GM12878 (cell line): ENCODE measurements around the gene ADAMTS16. TPM values are rescaled to one million over a fixed set of nuclear protein-coding genes. Genes with fewer than 3 reads are reported as not detected.

Experiments
- ATAC-seq: fragments of 200-7000 bp; cut with Tn5 transposase; 3 replicates; pipeline ENCODE4 v1.9.1; 2020; ENCODE audit warnings: mild to moderate bottlenecking, moderate library complexity
- BruUV-seq: library from RNA; stranded (reverse); fragments of 400-500 nt; replicated peaks from 2 replicates; lab custom pipeline; 2021; lab: Mats Ljungman, UMichigan
- CTCF ChIA-PET: fragments of 300-600 bp; sonication (Branson Sonifier 250); formaldehyde crosslinking; extraction: SDS; loops from one replicate; lab custom pipeline; 2021; ENCODE audit warnings: inconsistent platforms; lab: Yijun Ruan, JAX
- POLR2A ChIA-PET: fragments of 350-600 bp; formaldehyde crosslinking; extraction: SDS; loops from one replicate; lab custom pipeline; 2021; ENCODE audit warnings: inconsistent platforms; lab: Charles Lee
- RAD21 ChIA-PET: fragments of 300-600 bp; sonication (Branson Sonifier 250); formaldehyde crosslinking; loops from one replicate; lab custom pipeline; 2023; ENCODE audit warnings: antibody characterized with exemption; ENCODE audit not compliant: unreplicated experiment; lab: Charles Lee
- SMC1A ChIA-PET: fragments of 300-600 bp; sonication (Branson Sonifier 250); formaldehyde crosslinking; loops from one replicate; lab custom pipeline; 2023; ENCODE audit not compliant: unreplicated experiment, uncharacterized antibody; lab: Charles Lee
- DNase-seq: peaks from one replicate; pipeline ENCODE4 v3.0.0-alpha.2; 2011; ENCODE audit warnings: low read depth, low spot score
- FAIRE-seq: peaks from 3 replicates; lab custom pipeline; 2011; peaks lifted over from hg19 to GRCh38; lab: Jason Lieb, UNC
- H2AFZ ChIP-seq: 2 replicates; pipeline ENCODE4 v1.6.0; 2011; ENCODE audit warnings: low read depth, low read length, control low read depth; ENCODE audit not compliant: control insufficient read depth
- H3K27ac ChIP-seq: 2 replicates; pipeline ENCODE4 v1.5.1; 2011; ENCODE audit warnings: control low read depth; ENCODE audit not compliant: control insufficient read depth, insufficient read depth
- H3K27me3 ChIP-seq, 2 experiments: replicated peaks in 1 of 2; 2 replicates each; pipeline versions ENCODE4 v1.6.0 to v1.6.1; 2011; ENCODE audit warnings: low read length in 1 of 2; ENCODE audit not compliant: control insufficient read depth in 2 of 2, insufficient read depth in 2 of 2
- H3K36me3 ChIP-seq, 2 experiments: 2 replicates each; pipeline ENCODE4 v1.5.1; 2011; ENCODE audit warnings: low read length in 1 of 2; ENCODE audit not compliant: control insufficient read depth in 2 of 2, insufficient read depth in 2 of 2
- H3K4me1 ChIP-seq: 2 replicates; pipeline ENCODE4 v1.6.1; 2011; ENCODE audit warnings: mild to moderate bottlenecking, low read length, moderate library complexity, mixed read lengths; ENCODE audit not compliant: control insufficient read depth, insufficient read depth
- H3K4me2 ChIP-seq: 2 replicates; pipeline ENCODE4 v1.6.0; 2011; ENCODE audit warnings: control low read depth; ENCODE audit not compliant: control insufficient read depth, insufficient read depth
- H3K4me3 ChIP-seq: fragments of 200-600 bp; sonication (generic); 2 replicates; pipeline ENCODE4 v1.5.1; 2016
- H3K79me2 ChIP-seq: 2 replicates; pipeline ENCODE4 v1.6.0; 2011; ENCODE audit warnings: low read length; ENCODE audit not compliant: control insufficient read depth, insufficient read depth
- H3K9ac ChIP-seq: 2 replicates; pipeline ENCODE4 v1.8.0; 2011; ENCODE audit warnings: low read length, control low read depth, mixed read lengths; ENCODE audit not compliant: control insufficient read depth, insufficient read depth
- H3K9me3 ChIP-seq: replicated peaks from 3 replicates; pipeline ENCODE4 v1.5.1; 2011; ENCODE audit warnings: mild to moderate bottlenecking, low read length; ENCODE audit not compliant: control insufficient read depth, insufficient read depth
- H4K20me1 ChIP-seq: 2 replicates; pipeline ENCODE4 v1.6.0; 2011; ENCODE audit not compliant: control insufficient read depth, insufficient read depth
- ATF3 ChIP-seq: IDR thresholded peaks from 2 replicates; pipeline ENCODE4 v1.6.1; 2011; ENCODE audit warnings: low read depth, mild to moderate bottlenecking, low read length, moderate library complexity, borderline replicate concordance; ENCODE audit errors: extremely low read depth
- E2F8 ChIP-seq: fragments of 450-650 bp; IDR thresholded peaks from 2 replicates; pipeline ENCODE4 v1.6.1; 2018; ENCODE audit warnings: mild to moderate bottlenecking, low read depth, moderate library complexity; ENCODE audit not compliant: partially characterized antibody
- FOXM1 ChIP-seq: IDR thresholded peaks from 2 replicates; pipeline ENCODE4 v1.6.1; 2012; ENCODE audit warnings: low read depth, mild to moderate bottlenecking, inconsistent platforms, low read length, moderate library complexity
- LARP7 ChIP-seq: fragments of 450-650 bp; IDR thresholded peaks from 2 replicates; pipeline ENCODE4 v1.6.1; 2017; ENCODE audit warnings: mild to moderate bottlenecking
- NFIC ChIP-seq: IDR thresholded peaks from 2 replicates; pipeline ENCODE4 v1.6.1; 2012; ENCODE audit warnings: low read depth, mild to moderate bottlenecking, inconsistent platforms, low read length, moderate library complexity
- POLR2AphosphoS5 ChIP-seq: IDR thresholded peaks from 2 replicates; pipeline ENCODE4 v1.6.1; 2011; ENCODE audit warnings: mild to moderate bottlenecking, low read length, inconsistent platforms
- RB1 ChIP-seq: fragments of 450-650 bp; formaldehyde crosslinking; IDR thresholded peaks from 2 replicates; pipeline ENCODE4 v1.6.1; 2017; ENCODE audit warnings: mild to moderate bottlenecking, borderline replicate concordance
- RBBP5 ChIP-seq: fragments of 200-600 bp; sonication (generic); conservative IDR thresholded peaks from 2 replicates; pipeline ENCODE4 v1.6.1; 2016
- RCOR1 ChIP-seq: conservative IDR thresholded peaks from 2 replicates; pipeline ENCODE4 v1.6.1; 2012; ENCODE audit warnings: low read depth, low read length, improper control_type of control experiment
- SRF ChIP-seq, 2 experiments: IDR thresholded peaks; 2 replicates each; pipeline ENCODE4 v1.6.1; 2011; ENCODE audit warnings: low read depth in 2 of 2, low read length in 2 of 2, mild to moderate bottlenecking in 1 of 2, moderate library complexity in 1 of 2
- ZBED1 ChIP-seq: IDR thresholded peaks from 2 replicates; pipeline ENCODE4 v1.6.1; 2016; ENCODE audit warnings: borderline replicate concordance
- ZBTB11 ChIP-seq: fragments of 450-650 bp; formaldehyde crosslinking; IDR thresholded peaks from 2 replicates; pipeline ENCODE4 v1.5.0; 2022; ENCODE audit warnings: mild to moderate bottlenecking, missing genetic modification characterization
- WGBS: methylation state at CpG from one replicate; pipeline ENCODE4 v1.1.6; 2016; ENCODE audit warnings: low lambda C conversion rate; ENCODE audit not compliant: insufficient replicate concordance, insufficient coverage; ENCODE audit errors: missing lambda C conversion rate; 5-methylcytosine and 5-hydroxymethylcytosine counted together
- in situ Hi-C: fragments of 300-500 bp; cut with MboI; formaldehyde crosslinking; loops from 9 replicates; pipeline ENCODE4 v1.14.3; 2018; ENCODE audit warnings: mixed read lengths
- intact Hi-C: fragments of 100-400 bp; cut with micrococcal nuclease; formaldehyde crosslinking; loops from one replicate; pipeline ENCODE4 v1.14.2; 2022; ENCODE audit not compliant: unreplicated experiment
- polyA plus RNA-seq, 11 experiments: library from polyadenylated mRNA; depleted of rRNA in 4 of 11; unstranded in 6 of 11; stranded (reverse) in 5 of 11; fragments of >200 nt; fragmentation: Nextera tagmentation in 4 of 11; fragmentation: Illumina TruSeq in 1 of 11; extraction: Ambion mirVana in 4 of 11; extraction: Trizol in 1 of 11; gene quantifications; 1 replicate in 1 of 11; 2 replicates in 10 of 11; pipeline versions ENCODE4 v1.2.1 to v1.2.3, GENCODE V29; 2011 to 2016; ENCODE audit warnings: inconsistent platforms in 2 of 11, missing spikeins in 2 of 11, low read depth in 1 of 11
- total RNA-seq, 4 experiments: library from RNA; depleted of rRNA in 3 of 4; stranded (reverse); fragments of >200 nt in 3 of 4; fragmentation: Illumina TruSeq in 1 of 4; extraction: Trizol in 1 of 4; gene quantifications; 2 replicates each; pipeline versions ENCODE4 v1.2.1 to v1.2.3, GENCODE V29; 2013 to 2021

ADAMTS16 gene
- total and polyA plus RNA-seq, 10 of the 15 experiments (the other 5 are each of a cell fraction or from before 2014, with no cell fraction given), result 0.04 TPM; not detected in 9

GRCh38 chr5:5219541-5219940 lies 79.4 kb downstream of the ADAMTS16 start:
- Histone ChIP-seq H3K4me1 (no peaks in the 10 kb centered on the region), H4K20me1 (no peaks in the 10 kb centered on the region), H3K79me2 (no peaks in the 10 kb centered on the region), H3K27ac (no peak overlapping the region), H3K9ac (no peak overlapping the region), H3K4me3 (no peak overlapping the region), H3K9me3 (no peaks in the 10 kb centered on the region), H2AFZ (no peak overlapping the region), H3K27me3 (no peaks in the 10 kb centered on the region), H3K36me3 (no peaks in the 10 kb centered on the region), H3K4me2 (no peak overlapping the region)
- in situ Hi-C loops, result no loop called here
- ATAC-seq, result no peak
- ChIA-PET RAD21 (no interaction called here), CTCF (no interaction called here), SMC1A (no interaction called here), POLR2A (no interaction called here)
- no TSS peak for BruUV-seq
- no peak for FAIRE-seq
- no peak for DNase-seq
- WGBS, result 45% methylated on average over 3 of the region's 3 CpGs
- TF ChIP-seq ZBTB11 (CRISPR knock-in tag) (no peak), LARP7 (no peak), ATF3 (no peak), E2F8 (no peak), ZBED1 (no peak), RBBP5 (no peak), POLR2AphosphoS5 (no peak), RCOR1 (no peak), RB1 (no peak), SRF (IDR thresholded peaks at IDR 0.05; ENCODE audit: low read depth in 2 of 2, low read length in 2 of 2) (no peak), NFIC (no peak), FOXM1 (no peak)
- intact Hi-C loops, result no loop called here
